Stomach (tissue), 9 donors: ENCODE data around the gene MEI4. TPM values are rescaled to one million over a fixed set of nuclear protein-coding genes. Genes with fewer than 3 reads are reported as not detected.

Experiments used
- DNase-seq, 2 donors: peaks; one replicate each; pipeline versions ENCODE4 v3.0.0 to v3.0.0-alpha.2; 2013 to 2019
- H3K27ac ChIP-seq, 5 donors: fragments of 200-600 bp in 4 of 5; sonication (generic) in 4 of 5; one replicate each; pipeline ENCODE4 v1.5.1; 2013 to 2019; ENCODE audit warnings: mild to moderate bottlenecking in 1 of 5, moderate library complexity in 1 of 5
- H3K27me3 ChIP-seq, 3 donors: fragments of 200-600 bp; sonication (generic); one replicate each; pipeline ENCODE4 v1.5.1; 2017 to 2019; ENCODE audit warnings: mixed run types in 1 of 3
- H3K36me3 ChIP-seq, 4 donors: fragments of 200-600 bp; sonication (generic); 1 replicate in 3 of 4; 2 replicates in 1 of 4; pipeline ENCODE4 v1.5.1; 2016 to 2019
- H3K4me1 ChIP-seq, 4 donors: fragments of 200-600 bp; sonication (generic); one replicate each; pipeline ENCODE4 v1.5.1; 2016 to 2019
- H3K4me3 ChIP-seq, 4 donors: fragments of 200-600 bp; sonication (generic) in 3 of 4; one replicate each; pipeline ENCODE4 v1.5.1; 2016 to 2019; ENCODE audit warnings: mild to moderate bottlenecking in 1 of 4
- H3K9me3 ChIP-seq, 4 donors: fragments of 200-600 bp; sonication (generic); one replicate each; pipeline ENCODE4 v1.5.1; 2016 to 2019
- EP300 ChIP-seq: sonication (generic); formaldehyde crosslinking; IDR thresholded peaks from one replicate; pipeline ENCODE4 v1.6.1; 2017; ENCODE audit warnings: antibody characterized with exemption
- POLR2A ChIP-seq, 4 donors: fragments of 450-650 bp; IDR thresholded peaks; one replicate each; pipeline ENCODE4 v1.6.1; 2016; ENCODE audit warnings: antibody characterized with exemption in 4 of 4, control low read depth in 2 of 4, mild to moderate bottlenecking in 1 of 4, moderate library complexity in 1 of 4
- POLR2AphosphoS5 ChIP-seq, 3 donors: sonication (generic); formaldehyde crosslinking; IDR thresholded peaks; one replicate each; pipeline ENCODE4 v1.6.1; 2016; ENCODE audit warnings: antibody characterized with exemption in 3 of 3
- WGBS, 5 donors: extraction: QIAGEN DNeasy Blood & Tissue Kit in 3 of 5; methylation state at CpG; one replicate each; pipeline versions ENCODE4 v1.1.5 to v1.1.7; 2013 to 2018; 5-methylcytosine and 5-hydroxymethylcytosine counted together
- intact Hi-C: fragments of 100-400 bp; cut with DNase I; formaldehyde crosslinking; loops from one replicate; pipeline ENCODE4 v1.15.1; 2023; ENCODE audit warnings: low total_unique reads
- polyA plus RNA-seq, 3 donors: library from polyadenylated mRNA; stranded (reverse); fragments of 200-250 nt; gene quantifications; one replicate each; pipeline ENCODE4 v1.2.3, GENCODE V29; 2013
- total RNA-seq, 5 donors: library from RNA; depleted of rRNA; stranded (reverse); fragments of >200 nt; gene quantifications; one replicate each; pipeline versions ENCODE4 v1.1.0 to v1.2.3, GENCODE V29; 2014 to 2016
- TF ChIP-seq, protein P1 (sequence below), 7 experiments: fragments of 450-650 bp in 4 of 7; fragments of 200-600 bp in 3 of 7; sonication (generic) in 3 of 7; IDR thresholded peaks; one replicate each; pipeline ENCODE4 v1.5.1; 2016 to 2019; ENCODE audit warnings: antibody characterized with exemption in 7 of 7, control low read depth in 2 of 7, mild to moderate bottlenecking in 1 of 7
- donor health status: healthy with polysubstance abuse.
- donor health status: Bipolar disorder and iron deficiency.
- donor health status: healthy.

The MEI4 gene
- total and polyA plus RNA-seq, 8 donors = 0.73 TPM; not detected in 7

DNA sequence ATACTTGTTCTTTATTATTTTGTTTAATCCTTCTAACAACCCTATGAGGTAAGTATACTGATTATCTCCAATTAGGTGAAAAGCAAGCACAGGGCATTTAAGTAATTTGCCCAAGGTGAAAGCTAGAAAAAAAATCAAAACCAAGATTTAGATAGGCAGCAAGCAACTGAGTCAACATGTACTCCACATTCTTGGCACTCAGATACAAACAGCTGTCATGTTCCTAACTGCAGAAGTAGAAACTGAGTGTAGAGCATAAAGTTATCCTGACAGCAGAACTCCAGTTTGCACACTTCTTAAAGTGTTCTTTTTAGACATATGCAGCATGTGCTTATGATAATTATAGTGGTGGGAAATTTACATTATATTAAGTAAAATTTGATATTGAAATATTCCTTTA, 278.1 kb downstream of the MEI4 start:
- TF ChIP-seq POLR2AphosphoS5 (IDR thresholded peaks at IDR 0.05) (no peak), POLR2A (IDR thresholded peaks at IDR 0.05) (no peak), EP300 (no peak)
- TF ChIP-seq, protein P1, sequence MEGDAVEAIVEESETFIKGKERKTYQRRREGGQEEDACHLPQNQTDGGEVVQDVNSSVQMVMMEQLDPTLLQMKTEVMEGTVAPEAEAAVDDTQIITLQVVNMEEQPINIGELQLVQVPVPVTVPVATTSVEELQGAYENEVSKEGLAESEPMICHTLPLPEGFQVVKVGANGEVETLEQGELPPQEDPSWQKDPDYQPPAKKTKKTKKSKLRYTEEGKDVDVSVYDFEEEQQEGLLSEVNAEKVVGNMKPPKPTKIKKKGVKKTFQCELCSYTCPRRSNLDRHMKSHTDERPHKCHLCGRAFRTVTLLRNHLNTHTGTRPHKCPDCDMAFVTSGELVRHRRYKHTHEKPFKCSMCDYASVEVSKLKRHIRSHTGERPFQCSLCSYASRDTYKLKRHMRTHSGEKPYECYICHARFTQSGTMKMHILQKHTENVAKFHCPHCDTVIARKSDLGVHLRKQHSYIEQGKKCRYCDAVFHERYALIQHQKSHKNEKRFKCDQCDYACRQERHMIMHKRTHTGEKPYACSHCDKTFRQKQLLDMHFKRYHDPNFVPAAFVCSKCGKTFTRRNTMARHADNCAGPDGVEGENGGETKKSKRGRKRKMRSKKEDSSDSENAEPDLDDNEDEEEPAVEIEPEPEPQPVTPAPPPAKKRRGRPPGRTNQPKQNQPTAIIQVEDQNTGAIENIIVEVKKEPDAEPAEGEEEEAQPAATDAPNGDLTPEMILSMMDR (IDR thresholded peaks at IDR 0.05) = no peak
- no peaks in the 10 kb centered on the region for H3K9me3 ChIP-seq
- H3K27ac ChIP-seq = no peak overlapping the region
- H3K27me3 ChIP-seq = no peaks in the 10 kb centered on the region
- no peak for DNase-seq
- no peak overlapping the region for H3K4me3 ChIP-seq
- intact Hi-C loops = no loop called here
- peaks cover 0 to 8% (median 0%) of the 10 kb centered on the region in 4 donors for H3K4me1 ChIP-seq
- no peaks in the 10 kb centered on the region for H3K36me3 ChIP-seq

DNA sequence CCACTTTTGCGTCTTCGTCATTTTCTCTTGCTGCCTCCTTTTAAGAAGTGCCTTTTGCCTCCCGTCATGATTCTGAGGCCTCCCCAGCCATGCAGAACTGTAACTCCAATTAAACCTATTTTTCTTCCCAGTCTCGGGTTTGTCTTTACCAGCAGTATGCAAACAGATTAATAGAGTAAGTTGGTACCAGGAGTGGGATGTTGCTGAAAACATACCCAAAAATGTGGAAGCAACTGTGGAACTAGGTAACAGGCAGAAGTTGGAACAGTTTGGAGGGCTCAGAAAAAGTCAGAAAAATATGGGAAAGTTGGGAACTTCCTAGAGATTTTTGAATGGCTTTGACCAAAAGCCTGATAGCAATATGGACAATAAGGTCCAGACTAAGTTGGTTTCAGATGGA, 309.2 kb downstream of the MEI4 start:
- intact Hi-C loops = no loop called here

DNA sequence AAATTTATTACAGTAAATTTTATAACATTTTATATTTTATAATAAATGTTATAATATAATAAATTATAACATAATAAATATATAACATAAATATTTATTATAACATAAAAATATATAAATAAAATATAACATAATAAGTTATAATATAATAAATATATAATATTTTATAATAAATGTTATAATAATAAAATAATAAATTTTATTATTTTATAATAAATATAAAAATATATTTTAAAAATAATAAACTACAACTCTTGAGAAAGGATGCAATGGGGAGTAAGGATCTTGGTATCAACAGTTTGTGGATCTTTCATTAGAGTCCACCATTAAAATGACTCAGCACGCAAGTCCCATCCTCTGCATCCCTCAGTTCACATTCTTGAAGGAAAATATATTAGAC, 312.6 kb downstream of the MEI4 start:
- no peaks in the 10 kb centered on the region for H3K4me1 ChIP-seq
- TF ChIP-seq POLR2AphosphoS5 (IDR thresholded peaks at IDR 0.05) (no peak), POLR2A (IDR thresholded peaks at IDR 0.05) (no peak), EP300 (no peak)
- TF ChIP-seq, protein P1 (IDR thresholded peaks at IDR 0.05) = no peak
- H3K36me3 ChIP-seq = no peaks in the 10 kb centered on the region
- peaks cover 3 to 26% (median 22%) of the 10 kb centered on the region in 4 donors for H3K9me3 ChIP-seq
- intact Hi-C loops = no loop called here
- no peak for DNase-seq
- 93 to 100% (median 96%) methylated on average over 1 of the region's 1 CpG for WGBS, 5 donors
- H3K27ac ChIP-seq = no peak overlapping the region
- H3K4me3 ChIP-seq = no peak overlapping the region
- no peaks in the 10 kb centered on the region for H3K27me3 ChIP-seq

More for the DNA sequence above, 309.2 kb downstream of the MEI4 start:
- peaks cover 3 to 26% (median 22%) of the 10 kb centered on the region in 4 donors for H3K9me3 ChIP-seq
- no peak for DNase-seq
- TF ChIP-seq POLR2AphosphoS5 (IDR thresholded peaks at IDR 0.05) = no peak
- TF ChIP-seq EP300 = no peak
- TF ChIP-seq, protein P1 (IDR thresholded peaks at IDR 0.05) = no peak
- no peak for TF ChIP-seq POLR2A (IDR thresholded peaks at IDR 0.05)
- H3K36me3 ChIP-seq = no peaks in the 10 kb centered on the region
- no peaks in the 10 kb centered on the region for H3K4me1 ChIP-seq
- 84 to 94% (median 90%) methylated on average over 4 of the region's 4 CpGs for WGBS, 5 donors
- H3K27ac ChIP-seq = no peak overlapping the region
- no peaks in the 10 kb centered on the region for H3K27me3 ChIP-seq
- no peak overlapping the region for H3K4me3 ChIP-seq

DNA sequence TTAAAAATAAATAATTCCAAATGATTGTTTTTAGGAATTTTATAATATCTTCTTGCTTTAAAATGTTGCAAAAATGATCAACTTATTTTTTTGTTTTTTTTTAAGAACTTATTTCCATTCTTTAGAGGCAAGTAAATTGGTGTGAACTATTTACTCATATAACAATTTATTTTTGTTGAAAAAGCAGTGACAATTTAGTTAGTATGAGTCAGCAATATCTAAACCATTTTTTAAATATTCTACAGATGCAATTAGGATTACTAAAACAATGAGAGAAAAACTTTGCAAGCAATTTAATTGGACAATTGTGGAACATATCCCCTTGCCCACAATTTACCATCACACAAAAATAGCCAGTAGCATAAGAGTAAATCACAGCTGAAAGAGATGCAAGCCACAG, 319.5 kb downstream of the MEI4 start:
- Histone ChIP-seq H3K4me1 (no peaks in the 10 kb centered on the region), H3K27ac (no peak overlapping the region), H3K36me3 (no peaks in the 10 kb centered on the region), H3K27me3 (no peaks in the 10 kb centered on the region), H3K9me3 (peaks cover 0 to 9% (median 5%) of the 10 kb centered on the region in 4 donors), H3K4me3 (no peak overlapping the region)
- TF ChIP-seq EP300 (no peak), POLR2AphosphoS5 (IDR thresholded peaks at IDR 0.05) (no peak), POLR2A (IDR thresholded peaks at IDR 0.05) (no peak)
- TF ChIP-seq, protein P1 (IDR thresholded peaks at IDR 0.05) = no peak
- DNase-seq = no peak
- intact Hi-C loops = no loop called here

Other genes with a start within 250 kb of the MEI4 start
- 1 to 10 TPM in 3 of 5 donors, not detected in 2; 2.3 to 3.5 (median 3.3) TPM for gene HTR1B, start 189.5 kb upstream of the MEI4 start, total RNA-seq
- under 1 TPM in 2 of 3 donors, not detected in 1; 0.10 to 0.31 TPM for gene HTR1B, start 189.5 kb upstream of the MEI4 start, polyA plus RNA-seq